Liver (tissue), 9 donors: ENCODE measurements around the gene OLFML1. TPM values are rescaled to one million over a fixed set of nuclear protein-coding genes. Genes with fewer than 3 reads are reported as not detected.

Experiments used
- DNase-seq: peaks from one replicate; pipeline ENCODE4 v3.0.0-alpha.2; 2017; ENCODE audit warnings: low spot score
- H3K27ac ChIP-seq, 2 donors: one replicate each; pipeline ENCODE4 v1.7.0; 2013; ENCODE audit warnings: inconsistent platforms in 2 of 2, low read length in 2 of 2, control low read depth in 1 of 2, low read depth in 1 of 2, mild to moderate bottlenecking in 1 of 2
- H3K27me3 ChIP-seq, 4 donors: one replicate each; pipeline versions ENCODE4 v1.6.1 to v1.7.0; 2013; ENCODE audit warnings: low read length in 3 of 4, inconsistent platforms in 1 of 4, mild to moderate bottlenecking in 1 of 4, moderate library complexity in 1 of 4; ENCODE audit not compliant: control insufficient read depth in 4 of 4, insufficient read depth in 4 of 4
- H3K36me3 ChIP-seq, 4 donors: one replicate each; pipeline versions ENCODE4 v1.6.1 to v1.7.0; 2013; ENCODE audit warnings: low read length in 3 of 4, mild to moderate bottlenecking in 3 of 4, low read depth in 1 of 4, moderate library complexity in 1 of 4; ENCODE audit not compliant: control insufficient read depth in 4 of 4, insufficient read depth in 3 of 4
- H3K4me1 ChIP-seq, 4 donors: one replicate each; pipeline versions ENCODE4 v1.6.1 to v1.7.0; 2013; ENCODE audit warnings: low read length in 3 of 4, mild to moderate bottlenecking in 3 of 4, moderate library complexity in 1 of 4; ENCODE audit not compliant: control insufficient read depth in 4 of 4, insufficient read depth in 4 of 4
- H3K4me3 ChIP-seq, 3 donors: one replicate each; pipeline versions ENCODE4 v1.6.1 to v1.7.0; 2013; ENCODE audit warnings: low read length in 3 of 3, control low read depth in 1 of 3, low read depth in 1 of 3, mild to moderate bottlenecking in 1 of 3
- H3K9ac ChIP-seq, 2 donors: one replicate each; pipeline ENCODE4 v1.7.0; 2013; ENCODE audit warnings: low read length in 2 of 2, mild to moderate bottlenecking in 2 of 2, moderate library complexity in 2 of 2, control low read depth in 1 of 2, low read depth in 1 of 2
- H3K9me3 ChIP-seq, 4 donors: one replicate each; pipeline versions ENCODE4 v1.6.1 to v1.7.0; 2013; ENCODE audit warnings: low read length in 3 of 4; ENCODE audit not compliant: control insufficient read depth in 4 of 4
- EGR1 ChIP-seq, 2 donors: IDR thresholded peaks; 2 replicates each; pipeline ENCODE4 v1.6.1; 2016 to 2018; ENCODE audit warnings: antibody characterized with exemption in 2 of 2, low read depth in 2 of 2
- FOXA2 ChIP-seq: IDR thresholded peaks from 2 replicates; pipeline ENCODE4 v1.6.1; 2016; ENCODE audit warnings: antibody characterized with exemption
- GABPA ChIP-seq, 2 donors: IDR thresholded peaks in 1 of 2; conservative IDR thresholded peaks in 1 of 2; 2 replicates each; pipeline ENCODE4 v1.6.1; 2016; ENCODE audit warnings: antibody characterized with exemption in 2 of 2, mild to moderate bottlenecking in 1 of 2, moderate library complexity in 1 of 2
- HNF4A ChIP-seq, 2 donors: conservative IDR thresholded peaks; 2 replicates each; pipeline ENCODE4 v1.6.1; 2016; ENCODE audit warnings: antibody characterized with exemption in 2 of 2, mild to moderate bottlenecking in 2 of 2
- JUND ChIP-seq, 2 donors: IDR thresholded peaks; 2 replicates each; pipeline ENCODE4 v1.6.1; 2016; ENCODE audit warnings: antibody characterized with exemption in 2 of 2
- RAD21 ChIP-seq, 2 donors: IDR thresholded peaks; 2 replicates each; pipeline ENCODE4 v1.6.1; 2016; ENCODE audit warnings: antibody characterized with exemption in 2 of 2, mild to moderate bottlenecking in 2 of 2
- RXRA ChIP-seq, 2 donors: IDR thresholded peaks; 2 replicates each; pipeline ENCODE4 v1.6.1; 2017 to 2018; ENCODE audit warnings: antibody characterized with exemption in 2 of 2, mild to moderate bottlenecking in 1 of 2
- SP1 ChIP-seq: IDR thresholded peaks from 2 replicates; pipeline ENCODE4 v1.6.1; 2018; ENCODE audit warnings: antibody characterized with exemption, mild to moderate bottlenecking
- YY1 ChIP-seq: IDR thresholded peaks from 2 replicates; pipeline ENCODE4 v1.6.1; 2016; ENCODE audit warnings: antibody characterized with exemption, mild to moderate bottlenecking
- WGBS: extraction: QIAGEN DNeasy Blood & Tissue Kit; methylation state at CpG from one replicate; pipeline ENCODE4 v1.1.7; 2013; 5-methylcytosine and 5-hydroxymethylcytosine counted together
- polyA plus RNA-seq, 2 donors: library from polyadenylated mRNA; stranded (reverse) in 1 of 2; unstranded in 1 of 2; fragments of 200-250 nt in 1 of 2; fragments of >200 nt in 1 of 2; fragmentation: Nextera tagmentation in 1 of 2; extraction: Ambion mirVana in 1 of 2; gene quantifications; one replicate each; pipeline versions ENCODE4 v1.2.1 to v1.2.3, GENCODE V29; 2013 to 2015
- total RNA-seq, 2 donors: library from RNA; depleted of rRNA; stranded (reverse); fragments of >200 nt; gene quantifications; one replicate each; pipeline ENCODE4 v1.2.3, GENCODE V29; 2014
- TF ChIP-seq, protein P1 (sequence below): IDR thresholded peaks from 2 replicates; pipeline ENCODE4 v1.6.1; 2016; ENCODE audit warnings: antibody characterized with exemption
- TF ChIP-seq, protein P2 (sequence below): IDR thresholded peaks from 2 replicates; pipeline ENCODE4 v1.6.1; 2016; ENCODE audit warnings: antibody characterized with exemption
- TF ChIP-seq, protein P3 (sequence below): IDR thresholded peaks from 2 replicates; pipeline ENCODE4 v1.6.1; 2016; ENCODE audit warnings: antibody characterized with exemption, mild to moderate bottlenecking
- TF ChIP-seq, protein P4 (sequence below): fragments of 150-350 bp; IDR thresholded peaks from 2 replicates; pipeline ENCODE4 v1.5.1; 2017; ENCODE audit warnings: improper control_type of control experiment, low read depth, low read length; ENCODE audit not compliant: missing input control
- donor health status: healthy.
- donor health status: healthy.
- donor health status: healthy.
- donor health status: healthy.
- donor health status: healthy.

The OLFML1 gene
- total and polyA plus RNA-seq, 4 donors = 2.8 to 4.2 (median 2.9) TPM

DNA sequence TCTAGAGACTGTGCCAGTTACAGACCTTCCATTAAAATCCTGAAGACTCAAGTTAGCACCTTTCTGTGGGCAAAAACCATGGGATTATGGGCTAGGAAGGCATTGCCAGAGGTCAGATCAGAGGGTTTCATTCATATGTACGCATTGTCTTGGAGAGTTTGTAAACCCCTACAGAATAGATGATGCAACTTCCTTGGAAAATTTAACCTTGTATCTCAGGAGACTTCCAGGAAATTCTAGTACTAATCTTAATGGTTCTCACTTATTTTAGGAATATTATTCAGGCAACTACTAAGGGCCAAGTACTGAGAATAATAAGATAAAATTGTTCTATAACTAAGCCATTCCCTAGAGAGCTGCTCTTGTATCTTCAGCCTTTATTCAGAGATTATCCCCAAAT, 6.9 kb downstream of the OLFML1 start:
- WGBS = 80% methylated on average over 1 of the region's 1 CpG
- TF ChIP-seq HNF4A (conservative IDR thresholded peaks at IDR 0.05) (no peak), RXRA (IDR thresholded peaks at IDR 0.05) (no peak)
- TF ChIP-seq, protein P1, sequence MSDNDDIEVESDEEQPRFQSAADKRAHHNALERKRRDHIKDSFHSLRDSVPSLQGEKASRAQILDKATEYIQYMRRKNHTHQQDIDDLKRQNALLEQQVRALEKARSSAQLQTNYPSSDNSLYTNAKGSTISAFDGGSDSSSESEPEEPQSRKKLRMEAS = no peak
- TF ChIP-seq, protein P2, sequence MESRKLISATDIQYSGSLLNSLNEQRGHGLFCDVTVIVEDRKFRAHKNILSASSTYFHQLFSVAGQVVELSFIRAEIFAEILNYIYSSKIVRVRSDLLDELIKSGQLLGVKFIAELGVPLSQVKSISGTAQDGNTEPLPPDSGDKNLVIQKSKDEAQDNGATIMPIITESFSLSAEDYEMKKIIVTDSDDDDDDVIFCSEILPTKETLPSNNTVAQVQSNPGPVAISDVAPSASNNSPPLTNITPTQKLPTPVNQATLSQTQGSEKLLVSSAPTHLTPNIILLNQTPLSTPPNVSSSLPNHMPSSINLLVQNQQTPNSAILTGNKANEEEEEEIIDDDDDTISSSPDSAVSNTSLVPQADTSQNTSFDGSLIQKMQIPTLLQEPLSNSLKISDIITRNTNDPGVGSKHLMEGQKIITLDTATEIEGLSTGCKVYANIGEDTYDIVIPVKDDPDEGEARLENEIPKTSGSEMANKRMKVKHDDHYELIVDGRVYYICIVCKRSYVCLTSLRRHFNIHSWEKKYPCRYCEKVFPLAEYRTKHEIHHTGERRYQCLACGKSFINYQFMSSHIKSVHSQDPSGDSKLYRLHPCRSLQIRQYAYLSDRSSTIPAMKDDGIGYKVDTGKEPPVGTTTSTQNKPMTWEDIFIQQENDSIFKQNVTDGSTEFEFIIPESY = no peak
- no peak for DNase-seq
- no peaks in the 10 kb centered on the region for H3K4me1 ChIP-seq
- H3K9me3 ChIP-seq = no peaks in the 10 kb centered on the region
- no peaks in the 10 kb centered on the region for H3K27me3 ChIP-seq
- H3K27ac ChIP-seq = no peak overlapping the region
- no peak overlapping the region for H3K4me3 ChIP-seq
- peaks cover 0 to 4% (median 0%) of the 10 kb centered on the region in 4 donors for H3K36me3 ChIP-seq
- no peak overlapping the region for H3K9ac ChIP-seq

DNA sequence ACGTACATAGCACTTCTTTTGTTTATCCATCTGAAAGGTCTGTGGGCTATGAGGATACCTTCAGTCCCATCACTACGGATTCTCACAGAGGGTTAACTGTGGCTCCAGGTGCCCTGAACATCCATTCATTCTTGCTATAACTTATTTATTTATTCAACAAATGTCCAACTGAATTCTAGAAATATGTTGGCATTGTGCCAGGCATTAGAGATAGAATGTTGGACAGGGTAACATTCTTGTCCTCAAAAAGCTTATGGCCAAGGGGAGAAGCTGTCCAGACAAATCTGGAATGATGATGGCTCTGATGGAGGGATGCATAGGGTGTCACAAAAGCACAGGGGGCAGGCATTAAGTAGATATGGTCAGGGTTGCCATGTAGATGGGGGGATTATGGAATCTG, 8.4 kb downstream of the OLFML1 start:
- no peak for DNase-seq
- Histone ChIP-seq H3K36me3 (peaks cover 0 to 4% (median 0%) of the 10 kb centered on the region in 4 donors), H3K4me1 (no peaks in the 10 kb centered on the region), H3K4me3 (no peak overlapping the region), H3K27me3 (no peaks in the 10 kb centered on the region), H3K27ac (no peak overlapping the region), H3K9me3 (no peaks in the 10 kb centered on the region), H3K9ac (no peak overlapping the region)
- WGBS = 95% methylated on average over 2 of the region's 2 CpGs
- TF ChIP-seq SP1 (no peak), RXRA (IDR thresholded peaks at IDR 0.05) (no peak), RAD21 (IDR thresholded peaks at IDR 0.05) (no peak), GABPA (IDR thresholded peaks at IDR 0.05 in 1 of 2, conservative IDR thresholded peaks at IDR 0.05 in 1 of 2) (no peak), FOXA2 (no peak), EGR1 (IDR thresholded peaks at IDR 0.05; ENCODE audit: low read depth in 2 of 2) (no peak), JUND (IDR thresholded peaks at IDR 0.05) (no peak), YY1 (no peak)
- TF ChIP-seq, protein P2 = no peak
- TF ChIP-seq, protein P3, sequence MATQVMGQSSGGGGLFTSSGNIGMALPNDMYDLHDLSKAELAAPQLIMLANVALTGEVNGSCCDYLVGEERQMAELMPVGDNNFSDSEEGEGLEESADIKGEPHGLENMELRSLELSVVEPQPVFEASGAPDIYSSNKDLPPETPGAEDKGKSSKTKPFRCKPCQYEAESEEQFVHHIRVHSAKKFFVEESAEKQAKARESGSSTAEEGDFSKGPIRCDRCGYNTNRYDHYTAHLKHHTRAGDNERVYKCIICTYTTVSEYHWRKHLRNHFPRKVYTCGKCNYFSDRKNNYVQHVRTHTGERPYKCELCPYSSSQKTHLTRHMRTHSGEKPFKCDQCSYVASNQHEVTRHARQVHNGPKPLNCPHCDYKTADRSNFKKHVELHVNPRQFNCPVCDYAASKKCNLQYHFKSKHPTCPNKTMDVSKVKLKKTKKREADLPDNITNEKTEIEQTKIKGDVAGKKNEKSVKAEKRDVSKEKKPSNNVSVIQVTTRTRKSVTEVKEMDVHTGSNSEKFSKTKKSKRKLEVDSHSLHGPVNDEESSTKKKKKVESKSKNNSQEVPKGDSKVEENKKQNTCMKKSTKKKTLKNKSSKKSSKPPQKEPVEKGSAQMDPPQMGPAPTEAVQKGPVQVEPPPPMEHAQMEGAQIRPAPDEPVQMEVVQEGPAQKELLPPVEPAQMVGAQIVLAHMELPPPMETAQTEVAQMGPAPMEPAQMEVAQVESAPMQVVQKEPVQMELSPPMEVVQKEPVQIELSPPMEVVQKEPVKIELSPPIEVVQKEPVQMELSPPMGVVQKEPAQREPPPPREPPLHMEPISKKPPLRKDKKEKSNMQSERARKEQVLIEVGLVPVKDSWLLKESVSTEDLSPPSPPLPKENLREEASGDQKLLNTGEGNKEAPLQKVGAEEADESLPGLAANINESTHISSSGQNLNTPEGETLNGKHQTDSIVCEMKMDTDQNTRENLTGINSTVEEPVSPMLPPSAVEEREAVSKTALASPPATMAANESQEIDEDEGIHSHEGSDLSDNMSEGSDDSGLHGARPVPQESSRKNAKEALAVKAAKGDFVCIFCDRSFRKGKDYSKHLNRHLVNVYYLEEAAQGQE = no peak
- TF ChIP-seq, protein P1 = no peak
- TF ChIP-seq, protein P4, sequence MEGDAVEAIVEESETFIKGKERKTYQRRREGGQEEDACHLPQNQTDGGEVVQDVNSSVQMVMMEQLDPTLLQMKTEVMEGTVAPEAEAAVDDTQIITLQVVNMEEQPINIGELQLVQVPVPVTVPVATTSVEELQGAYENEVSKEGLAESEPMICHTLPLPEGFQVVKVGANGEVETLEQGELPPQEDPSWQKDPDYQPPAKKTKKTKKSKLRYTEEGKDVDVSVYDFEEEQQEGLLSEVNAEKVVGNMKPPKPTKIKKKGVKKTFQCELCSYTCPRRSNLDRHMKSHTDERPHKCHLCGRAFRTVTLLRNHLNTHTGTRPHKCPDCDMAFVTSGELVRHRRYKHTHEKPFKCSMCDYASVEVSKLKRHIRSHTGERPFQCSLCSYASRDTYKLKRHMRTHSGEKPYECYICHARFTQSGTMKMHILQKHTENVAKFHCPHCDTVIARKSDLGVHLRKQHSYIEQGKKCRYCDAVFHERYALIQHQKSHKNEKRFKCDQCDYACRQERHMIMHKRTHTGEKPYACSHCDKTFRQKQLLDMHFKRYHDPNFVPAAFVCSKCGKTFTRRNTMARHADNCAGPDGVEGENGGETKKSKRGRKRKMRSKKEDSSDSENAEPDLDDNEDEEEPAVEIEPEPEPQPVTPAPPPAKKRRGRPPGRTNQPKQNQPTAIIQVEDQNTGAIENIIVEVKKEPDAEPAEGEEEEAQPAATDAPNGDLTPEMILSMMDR = no peak
